Stomach (tissue), 4 donors: ENCODE measurements around the gene DHRSX.

Source experiments
- EP300 ChIP-seq: sonication (generic); formaldehyde crosslinking; IDR thresholded peaks from one replicate; pipeline ENCODE4 v1.6.1; 2017; ENCODE audit warnings: antibody characterized with exemption
- POLR2A ChIP-seq, 4 donors: fragments of 450-650 bp; IDR thresholded peaks; one replicate each; pipeline ENCODE4 v1.6.1; 2016; ENCODE audit warnings: antibody characterized with exemption in 4 of 4, control low read depth in 2 of 4, mild to moderate bottlenecking in 1 of 4, moderate library complexity in 1 of 4
- POLR2AphosphoS5 ChIP-seq, 3 donors: sonication (generic); formaldehyde crosslinking; IDR thresholded peaks; one replicate each; pipeline ENCODE4 v1.6.1; 2016; ENCODE audit warnings: antibody characterized with exemption in 3 of 3
- TF ChIP-seq, protein P1 (sequence below), 7 experiments: fragments of 450-650 bp in 4 of 7; fragments of 200-600 bp in 3 of 7; sonication (generic) in 3 of 7; IDR thresholded peaks; one replicate each; pipeline ENCODE4 v1.5.1; 2016 to 2019; ENCODE audit warnings: antibody characterized with exemption in 7 of 7, control low read depth in 2 of 7, mild to moderate bottlenecking in 1 of 7

DNA sequence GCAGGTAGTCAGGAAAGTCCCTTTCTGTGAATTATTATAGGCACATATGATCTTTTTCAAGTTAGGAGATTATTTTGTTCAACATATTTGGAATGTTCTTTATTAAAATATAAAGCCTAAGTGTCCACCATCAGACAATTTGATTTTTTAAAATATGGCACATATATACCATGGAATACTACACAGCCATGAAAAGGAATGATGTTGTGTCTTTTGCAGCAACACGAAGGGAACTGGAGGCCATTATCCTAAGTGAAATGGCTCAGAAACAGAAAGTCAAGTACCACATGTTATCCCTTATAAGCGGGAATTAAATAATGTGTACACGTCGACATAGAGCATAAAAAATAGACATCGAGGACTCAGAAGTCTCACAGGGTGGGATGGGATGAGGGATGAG lies 73.0 kb downstream of the DHRSX start:
- TF ChIP-seq POLR2A (IDR thresholded peaks at IDR 0.05) = no peak
- TF ChIP-seq, protein P1, sequence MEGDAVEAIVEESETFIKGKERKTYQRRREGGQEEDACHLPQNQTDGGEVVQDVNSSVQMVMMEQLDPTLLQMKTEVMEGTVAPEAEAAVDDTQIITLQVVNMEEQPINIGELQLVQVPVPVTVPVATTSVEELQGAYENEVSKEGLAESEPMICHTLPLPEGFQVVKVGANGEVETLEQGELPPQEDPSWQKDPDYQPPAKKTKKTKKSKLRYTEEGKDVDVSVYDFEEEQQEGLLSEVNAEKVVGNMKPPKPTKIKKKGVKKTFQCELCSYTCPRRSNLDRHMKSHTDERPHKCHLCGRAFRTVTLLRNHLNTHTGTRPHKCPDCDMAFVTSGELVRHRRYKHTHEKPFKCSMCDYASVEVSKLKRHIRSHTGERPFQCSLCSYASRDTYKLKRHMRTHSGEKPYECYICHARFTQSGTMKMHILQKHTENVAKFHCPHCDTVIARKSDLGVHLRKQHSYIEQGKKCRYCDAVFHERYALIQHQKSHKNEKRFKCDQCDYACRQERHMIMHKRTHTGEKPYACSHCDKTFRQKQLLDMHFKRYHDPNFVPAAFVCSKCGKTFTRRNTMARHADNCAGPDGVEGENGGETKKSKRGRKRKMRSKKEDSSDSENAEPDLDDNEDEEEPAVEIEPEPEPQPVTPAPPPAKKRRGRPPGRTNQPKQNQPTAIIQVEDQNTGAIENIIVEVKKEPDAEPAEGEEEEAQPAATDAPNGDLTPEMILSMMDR (IDR thresholded peaks at IDR 0.05) = no peak
- TF ChIP-seq EP300 = no peak
- TF ChIP-seq POLR2AphosphoS5 (IDR thresholded peaks at IDR 0.05) = no peak
